ENCODE measurements around the gene FREY1.

Gene FREY1, protein sequence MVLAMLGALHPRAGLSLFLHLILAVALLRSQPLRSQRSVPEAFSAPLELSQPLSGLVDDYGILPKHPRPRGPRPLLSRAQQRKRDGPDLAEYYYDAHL

DNA sequence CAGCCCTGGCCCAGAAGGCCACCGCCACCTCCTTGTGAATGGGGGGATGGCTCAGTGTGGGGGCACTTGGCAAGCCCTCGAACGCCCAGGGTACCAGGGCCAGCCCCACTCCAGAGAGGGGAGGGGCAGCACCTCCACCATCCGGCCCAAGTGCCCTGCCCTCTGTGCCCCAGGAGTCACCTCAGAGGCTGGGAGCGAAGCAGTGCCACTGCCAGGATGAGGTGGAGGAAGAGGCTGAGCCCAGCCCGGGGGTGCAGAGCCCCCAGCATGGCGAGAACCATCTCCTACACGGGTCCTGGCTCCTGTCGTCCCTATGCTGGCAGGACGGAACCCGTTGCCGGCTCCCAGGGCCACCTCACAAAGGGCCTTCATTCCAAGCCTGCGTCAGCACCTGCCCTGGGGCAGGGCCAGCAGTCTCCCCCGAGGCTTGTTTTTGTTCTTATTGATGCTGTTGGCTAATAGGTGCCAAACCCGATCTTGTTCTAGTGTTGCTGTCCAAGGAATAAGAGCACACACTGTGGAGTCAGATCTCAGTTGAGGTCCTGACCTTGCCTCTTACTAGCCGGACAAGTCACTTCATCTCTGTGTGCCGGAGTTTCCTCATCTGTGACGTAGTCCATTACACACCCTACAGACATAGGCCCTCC lies at the start of gene FREY1:
FREY1 (minus strand) TSS at position 307 of the 647 bp plus-strand sequence; CDS start at position 281, 26 bp downstream.
- Mint-ChIP-seq H3K4me3 (no peak within 1 kb of the TSS), H3K27ac (no peak within 1 kb of the TSS), H3K4me1 (peaks cover 5% of the 10 kb centered on the region), H3K27me3 (peaks cover 21% of the 10 kb centered on the region), H3K9me3 (no peaks in the 10 kb centered on the region), H3K36me3 (no peaks in the 10 kb centered on the region)
- CTCF ChIA-PET, result no interaction called here
- no peak for DNase-seq

DNA sequence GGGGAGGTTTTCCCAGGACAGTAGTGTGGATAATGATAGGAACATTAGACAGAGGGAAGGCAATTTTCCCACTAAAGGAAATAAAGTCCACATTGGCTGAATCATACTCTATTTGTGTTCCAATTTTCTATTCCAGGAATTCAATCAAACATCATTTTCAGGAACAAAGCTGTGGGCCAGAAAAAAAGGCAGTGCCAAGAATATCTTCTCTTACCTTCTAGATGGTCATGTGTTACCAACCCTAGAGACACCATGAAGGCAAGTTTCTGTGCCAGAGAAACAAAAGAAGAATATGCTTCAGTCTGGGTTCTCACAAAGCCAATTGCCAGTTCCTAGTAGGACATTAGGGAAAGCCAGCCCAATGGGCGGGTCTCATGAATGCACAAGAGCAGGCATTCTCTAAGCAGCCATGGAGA lies 42.9 kb upstream of the FREY1 start:
- CTCF ChIA-PET, result interaction anchor here (1.4 kb wide), 1 partner anchor 15 kb away, joined by 8 read pairs; no protein-coding TSS in a partner anchor
- peaks cover 17% of the 10 kb centered on the region for H3K36me3 Mint-ChIP-seq
- no peaks in the 10 kb centered on the region for H3K27me3 Mint-ChIP-seq
- no peak overlapping the region for H3K4me3 Mint-ChIP-seq
- H3K9me3 Mint-ChIP-seq, result no peaks in the 10 kb centered on the region
- no peaks in the 10 kb centered on the region for H3K4me1 Mint-ChIP-seq
- no peak overlapping the region for H3K27ac Mint-ChIP-seq
- no peak for DNase-seq

DNA sequence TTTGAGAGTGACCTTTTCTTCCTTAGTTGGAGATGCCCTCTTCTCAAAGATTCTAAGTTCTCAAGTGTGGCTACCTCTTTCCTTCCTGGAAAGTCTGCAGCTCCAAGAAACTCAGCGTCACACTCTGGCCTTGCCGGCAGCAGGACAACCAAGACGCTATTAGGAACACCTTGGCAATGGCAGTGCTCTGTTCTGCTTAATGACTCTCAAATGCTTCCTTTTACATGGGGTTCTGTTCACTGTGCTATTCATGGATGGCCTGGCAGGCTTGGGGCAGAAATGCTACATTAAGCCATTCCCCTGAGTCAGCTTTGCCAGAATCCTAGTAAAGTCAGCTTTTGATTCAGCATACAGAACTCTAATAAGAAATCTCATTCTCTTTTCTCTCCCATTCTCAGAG lies 41.3 kb upstream of the FREY1 start:
- Mint-ChIP-seq H3K36me3 (peaks cover 20% of the 10 kb centered on the region), H3K4me3 (no peak overlapping the region), H3K27ac (no peak overlapping the region), H3K9me3 (no peaks in the 10 kb centered on the region), H3K4me1 (no peaks in the 10 kb centered on the region), H3K27me3 (no peaks in the 10 kb centered on the region)
- CTCF ChIA-PET, result interaction anchor here (0.9 to 2.1 kb wide), 3 partner anchors 9 to 19 kb away, joined by 3 to 8 read pairs (median 4); no protein-coding TSS in a partner anchor
- no peak for DNase-seq

DNA sequence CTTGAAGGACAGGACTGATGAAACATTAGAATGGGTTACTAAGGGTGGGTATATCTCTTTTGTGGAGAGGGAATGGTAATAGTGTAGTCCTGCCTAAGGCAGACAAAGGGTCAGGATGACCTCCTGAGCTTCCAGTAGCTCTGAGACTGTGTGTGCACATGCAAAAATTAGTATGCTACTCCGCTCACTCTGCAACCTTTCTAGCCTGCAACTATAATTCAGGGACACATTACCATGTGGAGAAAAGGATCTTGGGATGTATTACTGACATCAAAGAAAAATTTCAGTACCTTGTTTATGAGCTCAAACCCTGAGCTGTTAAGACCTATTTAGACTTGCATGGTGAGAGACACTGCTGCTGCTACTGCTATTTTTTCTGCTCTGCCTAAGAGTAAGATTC lies 40.8 kb upstream of the FREY1 start:
- DNase-seq, result no peak
- H3K36me3 Mint-ChIP-seq, result peaks cover 19% of the 10 kb centered on the region

DNA sequence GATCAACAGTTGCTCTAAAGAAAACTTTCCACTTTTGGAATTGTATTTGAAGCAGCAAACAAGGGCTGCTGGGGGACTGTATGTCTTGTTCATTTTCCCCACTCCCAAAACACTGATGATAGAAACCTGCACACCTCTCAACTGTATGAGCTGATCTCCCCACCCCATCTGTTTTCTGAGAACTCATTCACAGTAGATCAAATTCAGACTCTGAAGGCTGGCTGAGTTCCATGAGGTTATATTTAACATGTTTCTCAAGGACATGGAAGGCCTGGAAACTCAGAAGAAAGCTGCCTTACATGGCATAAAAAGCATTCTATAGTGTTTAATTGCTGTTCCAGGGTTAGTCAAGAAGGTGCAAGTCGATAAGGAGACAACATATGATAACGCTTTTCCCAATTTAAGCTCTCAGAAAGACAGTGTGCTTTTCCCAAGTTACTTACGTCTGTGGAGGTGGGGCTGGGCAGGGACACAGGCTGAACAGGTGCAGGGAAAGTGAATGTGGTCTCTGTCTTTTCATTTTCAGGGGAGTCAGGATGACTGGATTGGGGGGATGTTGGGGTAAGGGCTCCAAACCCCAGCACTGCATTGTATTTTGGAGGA lies 38.4 kb upstream of the FREY1 start:
- Mint-ChIP-seq H3K4me1 (no peaks in the 10 kb centered on the region), H3K9me3 (no peaks in the 10 kb centered on the region)
- CTCF ChIA-PET, result no interaction called here

More for the DNA sequence above, 40.8 kb upstream of the FREY1 start:
- no peaks in the 10 kb centered on the region for H3K27me3 Mint-ChIP-seq
- H3K4me3 Mint-ChIP-seq, result no peak overlapping the region
- CTCF ChIA-PET, result interaction anchor here (0.9 to 2.1 kb wide), 3 partner anchors 9 to 19 kb away, joined by 3 to 8 read pairs (median 4); no protein-coding TSS in a partner anchor
- no peaks in the 10 kb centered on the region for H3K4me1 Mint-ChIP-seq
- H3K27ac Mint-ChIP-seq, result no peak overlapping the region
- no peaks in the 10 kb centered on the region for H3K9me3 Mint-ChIP-seq

DNA sequence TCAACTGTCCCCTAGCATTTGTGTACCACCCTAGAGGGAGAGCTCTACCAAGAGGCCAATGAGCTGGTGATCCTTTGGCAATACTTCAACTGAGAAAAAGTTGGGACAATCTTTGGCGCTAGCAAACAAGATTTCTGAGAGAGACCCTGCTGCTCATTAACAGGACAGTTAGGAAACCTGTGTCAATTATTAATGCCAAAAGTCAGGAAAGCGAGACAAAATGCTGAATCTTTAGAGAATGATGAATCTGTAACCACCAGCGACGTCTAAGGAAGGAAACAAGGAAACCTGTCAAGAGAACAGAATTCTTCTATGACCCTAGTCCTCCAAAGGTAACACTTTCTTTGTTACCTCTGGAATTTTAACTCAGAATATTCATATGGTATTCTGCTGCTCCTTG lies 35.3 kb upstream of the FREY1 start:
- Mint-ChIP-seq H3K4me3 (no peak overlapping the region), H3K9me3 (no peaks in the 10 kb centered on the region), H3K27me3 (no peaks in the 10 kb centered on the region), H3K36me3 (peaks cover 14% of the 10 kb centered on the region), H3K27ac (no peak overlapping the region), H3K4me1 (no peaks in the 10 kb centered on the region)
- DNase-seq, result no peak
- CTCF ChIA-PET, result interaction anchor here (0.7 to 2.2 kb wide), 2 partner anchors 23 to 182 kb away, joined by 3 to 6 read pairs; no protein-coding TSS in a partner anchor

More for the DNA sequence above, 38.4 kb upstream of the FREY1 start:
- DNase-seq, result no peak
- no peak overlapping the region for H3K27ac Mint-ChIP-seq
- H3K4me3 Mint-ChIP-seq, result no peak overlapping the region
- peaks cover 18% of the 10 kb centered on the region for H3K36me3 Mint-ChIP-seq
- no peaks in the 10 kb centered on the region for H3K27me3 Mint-ChIP-seq

DNA sequence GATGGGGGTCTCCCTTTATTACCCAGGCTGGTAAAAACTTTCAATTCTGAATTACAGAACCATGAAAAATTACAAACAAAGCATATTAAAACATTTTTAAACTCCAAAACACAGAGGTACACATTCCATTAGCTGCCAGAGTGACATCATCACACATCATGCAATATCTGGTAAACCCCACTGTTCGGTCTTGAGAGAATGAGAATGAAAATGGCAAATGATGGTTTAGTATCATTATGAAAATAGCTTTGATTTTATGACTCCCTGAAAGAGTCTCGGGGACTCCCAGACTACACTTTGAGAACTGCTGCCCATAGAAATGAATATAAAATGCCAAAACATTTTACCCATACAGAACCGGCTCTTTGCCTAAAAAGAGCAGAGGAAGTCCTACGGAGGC lies 34.2 kb upstream of the FREY1 start:
- Mint-ChIP-seq H3K4me3 (no peak overlapping the region), H3K27ac (no peak overlapping the region), H3K27me3 (no peaks in the 10 kb centered on the region), H3K36me3 (peaks cover 16% of the 10 kb centered on the region), H3K9me3 (no peaks in the 10 kb centered on the region), H3K4me1 (no peaks in the 10 kb centered on the region)
- DNase-seq, result no peak
- CTCF ChIA-PET, result interaction anchor here (2.2 kb wide), 1 partner anchor 24 kb away, joined by 6 read pairs; no protein-coding TSS in a partner anchor

DNA sequence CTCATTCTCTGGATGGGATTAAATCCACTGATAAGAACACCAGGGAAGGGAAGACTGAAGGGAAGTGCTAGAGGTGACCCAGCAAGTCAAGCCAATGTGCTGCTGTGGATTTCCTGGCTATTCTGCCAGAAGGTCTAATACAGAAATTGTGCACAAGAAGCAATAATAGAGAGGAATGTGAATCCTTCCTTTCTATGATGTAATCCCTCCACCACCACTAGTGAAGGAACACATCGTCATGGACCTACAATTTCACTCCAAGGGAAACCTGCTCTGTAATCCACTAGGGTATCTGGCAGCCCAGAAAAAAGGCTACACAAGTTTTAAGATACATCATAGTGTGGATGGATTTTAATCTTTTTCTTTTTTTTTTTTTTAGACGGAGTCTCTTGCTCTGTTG lies 32.8 kb upstream of the FREY1 start:
- CTCF ChIA-PET, result interaction anchor here (0.6 kb wide), 1 partner anchor 19 kb away, joined by 3 read pairs; no protein-coding TSS in a partner anchor
- Mint-ChIP-seq H3K9me3 (no peaks in the 10 kb centered on the region), H3K36me3 (peaks cover 5% of the 10 kb centered on the region), H3K27me3 (no peaks in the 10 kb centered on the region), H3K27ac (no peak overlapping the region), H3K4me3 (no peak overlapping the region), H3K4me1 (no peaks in the 10 kb centered on the region)
- DNase-seq, result no peak

DNA sequence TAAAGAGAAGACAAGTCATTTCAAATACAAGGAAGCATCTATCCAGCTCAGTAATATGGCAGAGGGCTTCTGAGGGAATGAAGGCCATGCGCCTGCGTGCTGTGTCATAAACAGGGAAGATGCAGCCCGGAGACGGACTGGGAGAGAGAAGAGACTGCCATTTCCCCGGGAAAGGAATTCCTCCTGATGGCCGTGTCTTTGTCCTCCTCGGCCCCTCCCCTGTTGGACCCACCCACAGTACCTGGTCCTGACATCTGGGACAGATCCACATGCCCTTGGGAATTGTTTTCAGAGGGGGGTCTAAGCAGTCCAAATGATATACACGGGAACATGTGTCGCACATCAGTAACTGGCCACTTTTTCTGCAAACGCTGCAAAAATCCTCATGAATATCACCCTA lies 30.8 kb upstream of the FREY1 start:
- Mint-ChIP-seq H3K27me3 (no peaks in the 10 kb centered on the region), H3K27ac (no peak overlapping the region), H3K4me1 (no peaks in the 10 kb centered on the region), H3K9me3 (no peaks in the 10 kb centered on the region), H3K36me3 (peaks cover 7% of the 10 kb centered on the region), H3K4me3 (no peak overlapping the region)
- CTCF ChIA-PET, result interaction anchor here (2.1 kb wide), 1 partner anchor 27 kb away, joined by 6 read pairs; no protein-coding TSS in a partner anchor
- DNase-seq, result no peak

DNA sequence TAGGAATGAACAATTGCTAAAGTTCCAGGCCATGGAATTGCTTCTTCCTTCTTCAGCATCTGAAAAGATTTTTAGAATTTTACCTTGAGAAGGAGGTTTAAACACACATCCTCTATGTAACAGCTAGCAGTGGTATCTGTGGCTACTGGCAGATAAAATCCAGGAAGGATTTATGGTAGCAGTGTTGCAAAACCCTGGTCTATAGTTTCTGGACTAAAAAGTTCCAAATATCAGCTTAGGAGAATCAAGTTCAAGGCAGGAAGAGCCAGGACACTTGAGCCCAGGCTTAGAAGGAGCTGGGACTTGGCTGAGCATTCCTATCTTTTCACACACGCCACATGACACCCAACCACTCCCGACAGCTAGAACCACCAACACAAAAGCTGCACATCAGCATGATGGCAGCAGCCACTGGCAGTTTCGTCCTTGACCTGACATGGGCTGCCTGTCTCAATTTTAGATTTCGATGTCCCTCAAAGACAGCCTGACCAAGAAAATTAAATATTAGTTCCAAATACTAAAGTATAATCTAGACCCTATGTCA lies 29.5 kb upstream of the FREY1 start:
- no peak for DNase-seq

DNA sequence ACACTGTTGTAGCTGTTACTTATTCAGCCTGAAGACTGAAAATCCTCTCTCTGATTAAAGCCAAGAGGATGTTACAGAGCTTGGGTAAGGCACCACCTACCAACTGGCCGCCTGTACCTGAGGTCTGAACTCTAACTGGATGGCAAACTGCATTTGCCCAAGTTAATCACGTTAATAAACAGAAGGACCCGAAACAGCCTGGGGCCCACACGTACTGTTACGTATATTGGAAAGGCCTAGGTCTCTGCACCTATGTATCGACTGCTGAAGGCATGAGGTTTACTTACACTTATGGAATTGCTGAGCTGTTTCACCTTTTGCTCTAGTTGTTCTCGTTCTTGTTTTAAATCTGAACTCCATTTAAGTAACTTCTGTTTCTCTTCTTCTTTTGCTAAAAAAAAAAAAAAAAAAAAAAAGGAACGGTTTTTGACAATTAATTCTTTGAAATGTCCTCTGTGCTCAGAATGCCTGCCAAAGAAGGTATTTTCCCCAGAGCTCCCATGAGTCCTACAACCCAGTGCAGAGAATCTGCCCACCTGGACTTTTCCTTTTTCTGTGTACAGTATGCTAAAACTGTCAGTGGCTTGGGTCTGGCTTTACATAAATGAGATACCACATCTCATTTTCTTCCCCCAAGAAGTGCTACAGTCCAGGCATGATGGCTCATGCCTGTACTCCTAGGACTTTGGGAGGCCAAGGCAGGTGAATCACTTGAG lies 28.4 kb upstream of the FREY1 start:
- Mint-ChIP-seq H3K9me3 (no peaks in the 10 kb centered on the region), H3K36me3 (peaks cover 10% of the 10 kb centered on the region), H3K27ac (no peak overlapping the region), H3K27me3 (no peaks in the 10 kb centered on the region), H3K4me1 (peaks cover 13% of the 10 kb centered on the region), H3K4me3 (no peak overlapping the region)
- CTCF ChIA-PET, result interaction anchor here (2.1 kb wide), 1 partner anchor 30 kb away, joined by 6 read pairs; no protein-coding TSS in a partner anchor
- no peak for DNase-seq

More for the DNA sequence above, 29.5 kb upstream of the FREY1 start:
- peaks cover 8% of the 10 kb centered on the region for H3K36me3 Mint-ChIP-seq
- peaks cover 2% of the 10 kb centered on the region for H3K4me1 Mint-ChIP-seq
- H3K9me3 Mint-ChIP-seq, result no peaks in the 10 kb centered on the region
- no peak overlapping the region for H3K27ac Mint-ChIP-seq
- no peak overlapping the region for H3K4me3 Mint-ChIP-seq
- CTCF ChIA-PET, result interaction anchor here (2.1 kb wide), 1 partner anchor 29 kb away, joined by 6 read pairs; no protein-coding TSS in a partner anchor
- H3K27me3 Mint-ChIP-seq, result no peaks in the 10 kb centered on the region

DNA sequence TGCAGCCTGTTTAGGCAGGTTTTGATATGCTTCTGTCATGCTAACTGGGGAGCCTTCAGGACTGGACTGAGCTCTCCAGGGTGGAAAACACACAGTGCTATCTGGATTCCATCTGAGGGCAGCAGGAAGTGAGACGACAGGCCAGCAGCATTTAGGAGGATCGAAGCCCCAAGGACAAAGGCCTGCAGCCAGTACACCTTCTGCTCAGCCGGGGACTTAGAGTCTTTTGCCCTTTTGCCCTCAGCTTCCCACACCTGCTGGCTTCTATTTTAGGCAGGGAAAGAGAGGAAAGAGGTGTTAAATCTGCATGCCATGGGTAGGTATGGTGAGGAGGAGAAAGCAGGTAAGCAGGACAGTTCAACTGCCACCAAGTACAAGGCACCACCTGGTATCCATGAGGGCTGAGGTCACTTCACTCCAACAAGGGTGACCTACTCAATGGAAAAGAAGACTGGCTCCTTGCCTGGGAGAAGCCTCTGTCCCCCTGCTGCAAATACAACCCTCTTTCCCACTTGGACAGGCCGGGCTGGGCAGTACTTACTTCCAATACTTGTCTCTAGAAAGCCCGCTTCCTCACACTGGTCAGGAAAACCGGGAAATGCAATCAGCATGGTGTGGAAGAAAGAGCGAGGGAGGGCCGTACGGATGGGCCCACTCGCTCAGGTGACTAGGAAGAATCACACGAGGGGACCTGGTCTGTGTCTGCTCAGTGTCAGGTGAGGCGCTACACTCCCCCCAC lies 27.7 kb upstream of the FREY1 start:
- CTCF ChIA-PET, result no interaction called here
- Mint-ChIP-seq H3K27ac (peak overlapping the region; percentile 33), H3K4me3 (no peak overlapping the region), H3K36me3 (peaks cover 10% of the 10 kb centered on the region), H3K27me3 (no peaks in the 10 kb centered on the region), H3K4me1 (peaks cover 21% of the 10 kb centered on the region), H3K9me3 (no peaks in the 10 kb centered on the region)
- DNase-seq, result no peak

DNA sequence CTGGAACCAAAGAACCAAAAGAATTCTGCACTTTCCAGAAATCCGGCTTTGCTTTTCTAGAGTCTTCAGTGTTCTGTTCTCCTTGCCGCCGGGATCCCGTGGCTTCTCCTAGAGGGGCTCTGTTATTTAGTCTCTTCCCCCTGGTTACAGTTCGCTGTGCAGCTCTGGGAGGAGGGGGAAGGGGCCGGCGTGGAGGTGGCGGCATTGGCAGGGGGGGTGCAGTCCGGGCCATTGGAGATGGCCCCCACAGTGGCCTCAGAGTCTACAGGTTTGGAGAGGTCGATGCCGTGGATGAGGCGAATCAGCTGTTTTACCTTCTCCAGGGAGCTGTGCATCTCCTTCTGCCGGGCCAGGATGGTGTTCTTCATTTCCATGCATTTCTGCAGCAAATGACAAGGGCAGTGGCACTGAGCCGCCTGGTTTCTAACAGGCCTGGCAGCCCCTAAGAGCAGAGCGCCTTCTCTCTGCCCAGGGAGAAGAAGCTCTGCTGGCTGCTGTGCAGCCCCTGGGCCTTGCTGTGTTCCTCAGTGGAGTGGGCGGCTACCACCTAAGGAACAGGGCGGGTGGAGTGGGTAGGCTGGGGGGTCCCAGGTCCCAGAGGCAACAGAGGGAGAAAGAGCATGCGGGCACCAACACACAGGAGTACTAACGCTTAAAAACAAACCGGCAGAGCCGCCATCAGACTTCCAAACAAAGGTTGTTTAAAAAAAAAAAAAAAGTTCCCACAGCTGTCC lies 26.9 kb upstream of the FREY1 start:
- Mint-ChIP-seq H3K4me3 (no peak overlapping the region), H3K27ac (no peak overlapping the region), H3K4me1 (peaks cover 26% of the 10 kb centered on the region)

More for the DNA sequence above, 26.9 kb upstream of the FREY1 start:
- no peak for DNase-seq
- Mint-ChIP-seq H3K9me3 (no peaks in the 10 kb centered on the region), H3K27me3 (no peaks in the 10 kb centered on the region), H3K36me3 (peaks cover 10% of the 10 kb centered on the region)
- CTCF ChIA-PET, result no interaction called here
